IMR-90 (cell line): ENCODE measurements around the gene BCL2L1. TPM values are rescaled to one million over a fixed set of nuclear protein-coding genes. Genes with fewer than 3 reads are reported as not detected.

Source experiments
- ATAC-seq: fragments of 200-7000 bp; cut with Tn5 transposase; 2 replicates; pipeline ENCODE4 v1.9.1; 2020; ENCODE audit warnings: low read depth, mild to moderate bottlenecking, moderate library complexity
- BruUV-seq: library from RNA; stranded (reverse); fragments of 400-500 nt; replicated peaks from 2 replicates; lab custom pipeline; 2021; lab: Mats Ljungman, UMichigan
- CTCF ChIA-PET: fragments of 300-600 bp; formaldehyde crosslinking; extraction: SDS; loops from one replicate; lab custom pipeline; 2021; ENCODE audit warnings: antibody characterized with exemption; lab: Yijun Ruan, JAX
- POLR2A ChIA-PET: fragments of 300-600 bp; sonication (Branson Sonifier 250); formaldehyde crosslinking; loops from one replicate; lab custom pipeline; 2022; ENCODE audit warnings: antibody characterized with exemption; ENCODE audit not compliant: unreplicated experiment; lab: Charles Lee
- DNase-seq: peaks from one replicate; pipeline ENCODE4 v3.0.0; 2013
- H2AFZ ChIP-seq: replicated peaks from 2 replicates; pipeline ENCODE3; 2013; ENCODE audit warnings: low read length, mild to moderate bottlenecking; ENCODE audit not compliant: poor library complexity
- H2AK5ac ChIP-seq: 2 replicates; pipeline ENCODE4 v1.6.1; 2013; ENCODE audit warnings: low read depth, low read length, inconsistent platforms
- H2AK9ac ChIP-seq: replicated peaks from 2 replicates; pipeline ENCODE3; 2013; ENCODE audit warnings: mild to moderate bottlenecking, low read depth, low read length, moderate library complexity; ENCODE audit not compliant: poor library complexity
- H2BK120ac ChIP-seq: 2 replicates; pipeline ENCODE4 v1.6.1; 2013; ENCODE audit warnings: low read depth, low read length, inconsistent platforms
- H2BK15ac ChIP-seq: 3 replicates; pipeline ENCODE4 v1.6.1; 2013; ENCODE audit warnings: low read depth, low read length, inconsistent platforms
- H2BK20ac ChIP-seq: 2 replicates; pipeline ENCODE4 v1.6.1; 2013; ENCODE audit warnings: low read depth, mild to moderate bottlenecking, inconsistent platforms, low read length, moderate library complexity
- H2BK5ac ChIP-seq: 2 replicates; pipeline ENCODE4 v1.6.1; 2013; ENCODE audit warnings: mild to moderate bottlenecking, low read depth, low read length, inconsistent platforms; ENCODE audit not compliant: poor library complexity, severe bottlenecking
- H3K14ac ChIP-seq: replicated peaks from 2 replicates; pipeline ENCODE4 v1.6.1; 2013; ENCODE audit warnings: low read depth, low read length, inconsistent platforms
- H3K18ac ChIP-seq: 2 replicates; pipeline ENCODE4 v1.6.1; 2013; ENCODE audit warnings: low read depth, low read length, control low read depth
- H3K23ac ChIP-seq: 2 replicates; pipeline ENCODE4 v1.6.1; 2013; ENCODE audit warnings: low read depth, low read length, inconsistent platforms
- H3K27ac ChIP-seq: 2 replicates; pipeline ENCODE4 v1.5.1; 2013; ENCODE audit warnings: mild to moderate bottlenecking, control low read depth, low read length; ENCODE audit not compliant: insufficient read depth
- H3K27me3 ChIP-seq: 2 replicates; pipeline ENCODE4 v1.6.1; 2013; ENCODE audit warnings: low read length; ENCODE audit not compliant: control insufficient read depth, insufficient read depth
- H3K36me3 ChIP-seq: 2 replicates; pipeline ENCODE4 v1.6.1; 2013; ENCODE audit warnings: low read length, mixed read lengths; ENCODE audit not compliant: control insufficient read depth, insufficient read depth
- H3K4ac ChIP-seq: 2 replicates; pipeline ENCODE4 v1.6.1; 2013; ENCODE audit warnings: low read depth, low read length, inconsistent platforms
- H3K4me1 ChIP-seq: 2 replicates; pipeline ENCODE4 v1.6.1; 2013; ENCODE audit warnings: low read length, mixed read lengths; ENCODE audit not compliant: control insufficient read depth, insufficient read depth
- H3K4me2 ChIP-seq: 2 replicates; pipeline ENCODE4 v1.6.1; 2013; ENCODE audit warnings: low read depth, mild to moderate bottlenecking, control low read depth, low read length, moderate library complexity
- H3K4me3 ChIP-seq: 2 replicates; pipeline ENCODE4 v1.5.1; 2013; ENCODE audit warnings: low read depth, mild to moderate bottlenecking, control low read depth, low read length, moderate library complexity; ENCODE audit not compliant: insufficient read depth
- H3K56ac ChIP-seq: 2 replicates; pipeline ENCODE4 v1.6.1; 2013; ENCODE audit warnings: low read length, inconsistent platforms; ENCODE audit not compliant: insufficient read depth; ENCODE audit errors: extremely low read depth
- H3K79me1 ChIP-seq, 2 experiments: 2 replicates each; pipeline ENCODE4 v1.6.1; 2013; ENCODE audit warnings: low read length in 2 of 2, inconsistent platforms in 1 of 2, low read depth in 1 of 2
- H3K9ac ChIP-seq: 2 replicates; pipeline ENCODE4 v1.6.1; 2013; ENCODE audit warnings: low read depth, low read length, control low read depth
- H3K9me1 ChIP-seq: 2 replicates; pipeline ENCODE4 v1.6.1; 2013; ENCODE audit warnings: low read length, inconsistent platforms; ENCODE audit not compliant: insufficient read depth
- H3K9me3 ChIP-seq: 2 replicates; pipeline ENCODE4 v1.6.1; 2013; ENCODE audit warnings: low read length; ENCODE audit not compliant: control insufficient read depth, insufficient read depth
- H4K20me1 ChIP-seq: 2 replicates; pipeline ENCODE4 v1.6.1; 2013; ENCODE audit warnings: low read length, inconsistent platforms; ENCODE audit not compliant: insufficient read depth
- H4K5ac ChIP-seq: 2 replicates; pipeline ENCODE4 v1.6.1; 2013; ENCODE audit warnings: mild to moderate bottlenecking, low read depth, low read length, control low read depth
- H4K8ac ChIP-seq, 2 experiments: 2 replicates each; pipeline ENCODE4 v1.6.1; 2013; ENCODE audit warnings: low read depth in 2 of 2, low read length in 2 of 2, control low read depth in 1 of 2, inconsistent platforms in 1 of 2
- H4K91ac ChIP-seq: 2 replicates; pipeline ENCODE4 v1.6.1; 2013; ENCODE audit warnings: low read depth, low read length, inconsistent platforms; ENCODE audit not compliant: insufficient read depth
- BHLHE40 ChIP-seq: fragments of 150-350 bp; IDR thresholded peaks from 2 replicates; pipeline ENCODE4 v1.6.1; 2016; ENCODE audit warnings: mild to moderate bottlenecking, low read depth, low read length
- CEBPB ChIP-seq: IDR thresholded peaks from 2 replicates; pipeline ENCODE4 v1.6.1; 2012; ENCODE audit warnings: low read depth, low read length, improper control_type of control experiment
- FOS ChIP-seq: fragments of 150-350 bp; IDR thresholded peaks from 2 replicates; pipeline ENCODE4 v1.6.1; 2016; ENCODE audit warnings: low read depth, low read length
- MAFK ChIP-seq: IDR thresholded peaks from 2 replicates; pipeline ENCODE4 v1.6.1; 2012; ENCODE audit warnings: low read depth, low read length, improper control_type of control experiment
- MAZ ChIP-seq: IDR thresholded peaks from 2 replicates; pipeline ENCODE4 v1.6.1; 2012; ENCODE audit warnings: low read depth, mild to moderate bottlenecking, low read length, improper control_type of control experiment, moderate library complexity, borderline replicate concordance
- MXI1 ChIP-seq: IDR thresholded peaks from 2 replicates; pipeline ENCODE4 v1.6.1; 2012; ENCODE audit warnings: low read depth, mild to moderate bottlenecking, low read length, moderate library complexity, borderline replicate concordance
- POLR2A ChIP-seq: IDR thresholded peaks from 2 replicates; pipeline ENCODE4 v1.6.1; 2012; ENCODE audit warnings: mild to moderate bottlenecking, low read depth, low read length
- RAD21 ChIP-seq: IDR thresholded peaks from 2 replicates; pipeline ENCODE4 v1.6.1; 2012; ENCODE audit warnings: low read length, improper control_type of control experiment
- RCOR1 ChIP-seq: IDR thresholded peaks from 2 replicates; pipeline ENCODE4 v1.6.1; 2012; ENCODE audit warnings: mild to moderate bottlenecking, low read length, improper control_type of control experiment; ENCODE audit not compliant: insufficient replicate concordance
- RFX5 ChIP-seq: IDR thresholded peaks from 2 replicates; pipeline ENCODE4 v1.8.0; 2012; ENCODE audit warnings: low read depth, mild to moderate bottlenecking, low read length, moderate library complexity
- WGBS, 2 experiments: methylation state at CpG; one replicate each; pipeline versions ENCODE4 v1.1.5 to v1.1.7; 2013; ENCODE audit warnings: missing lambda C conversion rate in 2 of 2; ENCODE audit not compliant: insufficient read length in 1 of 2; ENCODE audit errors: extremely low coverage in 2 of 2; 5-methylcytosine and 5-hydroxymethylcytosine counted together
- dilution Hi-C: fragments of 300-500 bp; cut with HindIII; formaldehyde crosslinking; loops from one replicate; pipeline ENCODE4 v1.14.3; 2018; ENCODE audit warnings: low sequenced_read_pairs; ENCODE audit not compliant: unreplicated experiment
- in situ Hi-C: fragments of 300-500 bp; cut with MboI; formaldehyde crosslinking; loops from 3 replicates; pipeline ENCODE4 v1.14.3; 2019; ENCODE audit warnings: low sequenced_read_pairs, inconsistent platforms, mixed read lengths
- intact Hi-C: fragments of 100-400 bp; cut with micrococcal nuclease; formaldehyde crosslinking; loops from 2 replicates; pipeline ENCODE4 v1.10.0; 2022
- polyA plus RNA-seq, 3 experiments: library from polyadenylated mRNA; depleted of rRNA; stranded (reverse); fragments of >200 nt; gene quantifications; 2 replicates each; pipeline ENCODE4 v1.2.3, GENCODE V29; 2012; ENCODE audit warnings: low replicate concordance in 1 of 3
- total RNA-seq: library from RNA; depleted of rRNA; stranded (reverse); fragments of >200 nt; gene quantifications from 2 replicates; pipeline ENCODE4 v1.2.3, GENCODE V29; 2012
- TF ChIP-seq, protein P1 (sequence below): fragments of 150-350 bp; IDR thresholded peaks from 2 replicates; pipeline ENCODE4 v1.6.1; 2016; ENCODE audit warnings: low read depth, mild to moderate bottlenecking, low read length, moderate library complexity, borderline replicate concordance
- TF ChIP-seq, protein P2 (sequence below): conservative IDR thresholded peaks from 2 replicates; pipeline ENCODE4 v1.5.1; 2012; ENCODE audit warnings: mild to moderate bottlenecking, low read depth, low read length, improper control_type of control experiment

The BCL2L1 gene
- total and polyA plus RNA-seq, 2 of the 4 experiments (the other 2 are of a cell fraction): 40.2 to 41.9 TPM

DNA sequence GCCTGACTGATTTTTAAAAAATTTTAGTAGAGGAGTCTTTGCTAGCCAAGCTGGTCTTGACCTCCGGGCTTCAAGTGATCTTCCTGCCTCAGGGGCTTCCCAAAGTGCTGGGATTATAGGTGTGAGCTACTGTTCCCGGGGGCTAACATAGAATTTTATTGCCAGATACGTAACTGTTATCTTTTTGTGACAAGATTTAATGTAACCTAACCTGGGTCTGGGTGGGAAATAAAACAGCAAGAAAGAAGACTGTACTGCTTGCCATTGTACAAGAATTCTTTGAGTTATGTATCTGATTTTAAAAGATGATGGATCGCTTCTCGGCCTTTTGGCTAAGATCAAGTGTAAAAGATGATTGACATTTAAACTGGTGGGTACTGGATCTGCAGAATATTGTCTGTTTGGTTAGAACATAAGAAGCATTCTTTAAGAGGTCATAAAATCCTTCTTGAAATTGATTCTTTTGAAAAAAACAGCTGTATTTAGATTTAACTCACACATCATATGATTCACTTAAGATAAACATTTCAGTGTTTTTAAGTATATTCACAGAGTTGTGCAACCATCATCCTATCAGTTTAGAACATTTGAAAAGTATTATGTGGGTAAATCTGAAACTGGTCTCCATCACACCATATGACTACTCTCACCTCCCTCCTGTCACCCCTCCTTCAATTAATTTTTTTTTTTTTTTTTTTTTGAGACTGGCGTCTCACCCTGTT is 38.0 kb upstream of the BCL2L1 start:
- Histone ChIP-seq H3K18ac (peak overlapping the region; percentile 78), H2AFZ (no peak overlapping the region), H4K91ac (peak overlapping the region; percentile 30; the same call in 1 of the 2 replicates), H3K4me3 (no peak overlapping the region), H2AK5ac (peak overlapping the region; percentile 39; the same call in 1 of the 2 replicates), H2BK15ac (no peak overlapping the region; the same call in 2 of the 3 replicates), H3K79me1 (peaks cover 24 to 69% of the 10 kb centered on the region in 2 experiments), H2BK120ac (peak overlapping the region; percentile 74), H3K9ac (no peak overlapping the region), H3K9me3 (peaks cover 2% of the 10 kb centered on the region), H2AK9ac (peak overlapping the region; percentile 49), H3K4me2 (peak overlapping the region; percentile 73), H3K23ac (peak overlapping the region; percentile 1; the same call in 1 of the 2 replicates), H4K5ac (peak overlapping the region; percentile 56), H3K27ac (peak overlapping the region; percentile 83; the same call in 1 of the 2 replicates), H3K4me1 (peaks cover 21% of the 10 kb centered on the region), H2BK5ac (peak overlapping the region; percentile 91), H4K8ac (peak overlapping the region in 1 of 2 experiments; percentile 57; a peak in 2 of 4 replicates), H3K14ac (peak overlapping the region; percentile 4; the same call in 1 of the 2 replicates), H3K27me3 (no peaks in the 10 kb centered on the region), H3K4ac (peak overlapping the region; percentile 49; the same call in 1 of the 2 replicates), H3K9me1 (no peaks in the 10 kb centered on the region; the same call in none of the 2 replicates), H3K56ac (no peak overlapping the region), H2BK20ac (peak overlapping the region; percentile 30; the same call in 1 of the 2 replicates), H4K20me1 (peaks cover 3% of the 10 kb centered on the region; the same call in 1 of the 2 replicates), H3K36me3 (no peaks in the 10 kb centered on the region)
- DNase-seq: peak; percentile 93
- in situ Hi-C loops: no loop called here
- ATAC-seq: peak; percentile 70
- BruUV-seq: no TSS peak
- TF ChIP-seq, protein P1, sequence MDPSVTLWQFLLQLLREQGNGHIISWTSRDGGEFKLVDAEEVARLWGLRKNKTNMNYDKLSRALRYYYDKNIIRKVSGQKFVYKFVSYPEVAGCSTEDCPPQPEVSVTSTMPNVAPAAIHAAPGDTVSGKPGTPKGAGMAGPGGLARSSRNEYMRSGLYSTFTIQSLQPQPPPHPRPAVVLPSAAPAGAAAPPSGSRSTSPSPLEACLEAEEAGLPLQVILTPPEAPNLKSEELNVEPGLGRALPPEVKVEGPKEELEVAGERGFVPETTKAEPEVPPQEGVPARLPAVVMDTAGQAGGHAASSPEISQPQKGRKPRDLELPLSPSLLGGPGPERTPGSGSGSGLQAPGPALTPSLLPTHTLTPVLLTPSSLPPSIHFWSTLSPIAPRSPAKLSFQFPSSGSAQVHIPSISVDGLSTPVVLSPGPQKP: no peak
- TF ChIP-seq RFX5: no peak
- TF ChIP-seq, protein P2, sequence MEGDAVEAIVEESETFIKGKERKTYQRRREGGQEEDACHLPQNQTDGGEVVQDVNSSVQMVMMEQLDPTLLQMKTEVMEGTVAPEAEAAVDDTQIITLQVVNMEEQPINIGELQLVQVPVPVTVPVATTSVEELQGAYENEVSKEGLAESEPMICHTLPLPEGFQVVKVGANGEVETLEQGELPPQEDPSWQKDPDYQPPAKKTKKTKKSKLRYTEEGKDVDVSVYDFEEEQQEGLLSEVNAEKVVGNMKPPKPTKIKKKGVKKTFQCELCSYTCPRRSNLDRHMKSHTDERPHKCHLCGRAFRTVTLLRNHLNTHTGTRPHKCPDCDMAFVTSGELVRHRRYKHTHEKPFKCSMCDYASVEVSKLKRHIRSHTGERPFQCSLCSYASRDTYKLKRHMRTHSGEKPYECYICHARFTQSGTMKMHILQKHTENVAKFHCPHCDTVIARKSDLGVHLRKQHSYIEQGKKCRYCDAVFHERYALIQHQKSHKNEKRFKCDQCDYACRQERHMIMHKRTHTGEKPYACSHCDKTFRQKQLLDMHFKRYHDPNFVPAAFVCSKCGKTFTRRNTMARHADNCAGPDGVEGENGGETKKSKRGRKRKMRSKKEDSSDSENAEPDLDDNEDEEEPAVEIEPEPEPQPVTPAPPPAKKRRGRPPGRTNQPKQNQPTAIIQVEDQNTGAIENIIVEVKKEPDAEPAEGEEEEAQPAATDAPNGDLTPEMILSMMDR: no peak
- TF ChIP-seq RCOR1: no peak
- TF ChIP-seq MAFK: no peak
- no peak for TF ChIP-seq POLR2A
- no peak for TF ChIP-seq MAZ
- TF ChIP-seq BHLHE40: no peak
- TF ChIP-seq FOS: peak; percentile 34; the same call in 1 of the 2 replicates
- no peak for TF ChIP-seq MXI1
- no peak for TF ChIP-seq RAD21
- TF ChIP-seq CEBPB: peak; percentile 99
- POLR2A ChIA-PET: no interaction called here
- dilution Hi-C loops: no loop called here
- CTCF ChIA-PET: no interaction called here
- intact Hi-C loops: loop anchor here (2.0 kb wide), 1 partner anchor 14 kb away; no protein-coding TSS in a partner anchor
- 40% methylated on average over 2 of the region's 6 CpGs; no CpG with 5 or more reads in 1 of the 2 experiments for WGBS, 2 experiments
